Endothelial cell of umbilical vein (primary cell): ENCODE data around the gene RFPL1. TPM values are rescaled to one million over a fixed set of nuclear protein-coding genes. Genes with fewer than 3 reads are reported as not detected.

Source experiments
- BruUV-seq: library from RNA; stranded (reverse); fragments of 400-500 nt; replicated peaks from 2 replicates; lab custom pipeline; 2021; lab: Mats Ljungman, UMichigan
- CTCF ChIA-PET: fragments of 300-600, 350-600 bp; sonication (Branson Sonifier 250); formaldehyde crosslinking; loops from one replicate; lab custom pipeline; 2021; ENCODE audit warnings: antibody characterized with exemption, inconsistent platforms; lab: Charles Lee
- POLR2A ChIA-PET: fragments of 300-600, 350-600 bp; sonication (Branson Sonifier 250); formaldehyde crosslinking; loops from one replicate; lab custom pipeline; 2021; ENCODE audit warnings: antibody characterized with exemption, inconsistent platforms; lab: Charles Lee
- DNase-seq: peaks from one replicate; pipeline ENCODE4 v3.0.0-alpha.2; 2011; ENCODE audit warnings: low read depth, low spot score
- FAIRE-seq: peaks from 2 replicates; lab custom pipeline; 2011; peaks lifted over from hg19 to GRCh38; lab: Jason Lieb, UNC
- H2AFZ ChIP-seq: 2 replicates; pipeline ENCODE4 v1.6.0; 2012; ENCODE audit warnings: low read depth, low read length, control low read depth, inconsistent platforms
- H3K27ac ChIP-seq: 2 replicates; pipeline ENCODE4 v1.5.1; 2011; ENCODE audit warnings: low read depth, mild to moderate bottlenecking, control low read depth, low read length, moderate library complexity; ENCODE audit not compliant: insufficient read depth
- H3K27me3 ChIP-seq, 2 experiments: 2 replicates each; pipeline versions ENCODE4 v1.6.0 to v1.6.1; 2011; ENCODE audit warnings: low read length in 2 of 2, mixed read lengths in 1 of 2; ENCODE audit not compliant: control insufficient read depth in 2 of 2, insufficient read depth in 2 of 2
- H3K36me3 ChIP-seq, 2 experiments: 2 replicates in 1 of 2; 3 replicates in 1 of 2; pipeline ENCODE4 v1.5.1; 2011; ENCODE audit warnings: low read length in 2 of 2, mild to moderate bottlenecking in 1 of 2, moderate library complexity in 1 of 2; ENCODE audit not compliant: control insufficient read depth in 2 of 2, insufficient read depth in 2 of 2; ENCODE audit errors: extremely low read depth in 1 of 2
- H3K4me1 ChIP-seq: 3 replicates; pipeline ENCODE4 v1.5.1; 2011; ENCODE audit warnings: mild to moderate bottlenecking, low read length; ENCODE audit not compliant: control insufficient read depth, insufficient read depth; ENCODE audit errors: extremely low read depth
- H3K4me2 ChIP-seq: 2 replicates; pipeline ENCODE4 v1.6.1; 2011; ENCODE audit warnings: low read length, control low read depth, mixed read lengths; ENCODE audit not compliant: insufficient read depth
- H3K4me3 ChIP-seq, 3 experiments: fragments of 200-600 bp in 1 of 3; sonication (generic), shearing (Covaris generic) in 1 of 3; replicated peaks in 1 of 3; 2 replicates each; pipeline ENCODE4 v1.5.1; 2011 to 2016; ENCODE audit warnings: control low read depth in 3 of 3, low read length in 3 of 3, mild to moderate bottlenecking in 2 of 3, inconsistent platforms in 1 of 3, low read depth in 1 of 3, moderate library complexity in 1 of 3; ENCODE audit not compliant: insufficient read depth in 1 of 3
- H3K79me2 ChIP-seq: 2 replicates; pipeline ENCODE4 v1.6.0; 2012; ENCODE audit warnings: low read length, inconsistent platforms; ENCODE audit not compliant: control insufficient read depth, insufficient read depth
- H3K9ac ChIP-seq: replicated peaks from 2 replicates; pipeline ENCODE3; 2011; ENCODE audit warnings: low read length, control low read depth; ENCODE audit not compliant: insufficient read depth; ENCODE audit errors: extremely low read depth
- H3K9me1 ChIP-seq: replicated peaks from 3 replicates; pipeline ENCODE4 v1.6.0; 2011; ENCODE audit warnings: mild to moderate bottlenecking, low read length; ENCODE audit not compliant: control insufficient read depth, insufficient read depth; ENCODE audit errors: extremely low read depth
- H3K9me3 ChIP-seq: replicated peaks from 2 replicates; pipeline ENCODE4 v1.5.1; 2012; ENCODE audit warnings: low read length, inconsistent platforms; ENCODE audit not compliant: control insufficient read depth, insufficient read depth
- H4K20me1 ChIP-seq: replicated peaks from 2 replicates; pipeline ENCODE3; 2011; ENCODE audit warnings: mild to moderate bottlenecking, low read length; ENCODE audit not compliant: control insufficient read depth, insufficient read depth; ENCODE audit errors: extremely low read depth
- EZH2 ChIP-seq: IDR thresholded peaks from 2 replicates; pipeline ENCODE4 v1.6.1; 2012; ENCODE audit warnings: borderline replicate concordance, low read depth, mild to moderate bottlenecking, moderate library complexity, low read length, inconsistent platforms; ENCODE audit not compliant: severe bottlenecking
- FOS ChIP-seq: IDR thresholded peaks from 2 replicates; pipeline ENCODE4 v1.6.1; 2011; ENCODE audit warnings: mild to moderate bottlenecking, low read length, moderate library complexity, borderline replicate concordance; ENCODE audit not compliant: insufficient read depth
- GATA2 ChIP-seq: IDR thresholded peaks from 2 replicates; pipeline ENCODE4 v1.7.0; 2011; ENCODE audit warnings: low read depth, mild to moderate bottlenecking, moderate library complexity, mixed read lengths, low read length; ENCODE audit not compliant: insufficient read length, insufficient read depth
- JUN ChIP-seq: IDR thresholded peaks from 2 replicates; pipeline ENCODE4 v1.6.1; 2011; ENCODE audit warnings: borderline replicate concordance, low read depth; ENCODE audit not compliant: insufficient read length, insufficient read depth
- MYC ChIP-seq: IDR thresholded peaks from one replicate; pipeline ENCODE4 v1.6.1; 2011; ENCODE audit warnings: mild to moderate bottlenecking, low read depth, low read length
- POLR2A ChIP-seq: IDR thresholded peaks from 2 replicates; pipeline ENCODE4 v1.6.1; 2012; ENCODE audit warnings: low read depth, mild to moderate bottlenecking, control low read depth, low read length
- POLR2AphosphoS5 ChIP-seq: IDR thresholded peaks from 2 replicates; pipeline ENCODE4 v1.6.1; 2012; ENCODE audit warnings: low read depth, mild to moderate bottlenecking, control low read depth, low read length, moderate library complexity; ENCODE audit not compliant: insufficient read depth
- dilution Hi-C: fragments of 300-500 bp; cut with MboI; formaldehyde crosslinking; loops from one replicate; pipeline ENCODE4 v1.15.0; 2019; ENCODE audit warnings: low sequenced_read_pairs; ENCODE audit not compliant: extremely low pct_ligation_motif_present
- intact Hi-C: fragments of 100-400 bp; cut with micrococcal nuclease; formaldehyde crosslinking; loops from one replicate; pipeline ENCODE4 v1.10.0; 2022
- polyA plus RNA-seq, 4 experiments: library from polyadenylated mRNA; depleted of rRNA in 3 of 4; stranded (reverse) in 3 of 4; unstranded in 1 of 4; fragments of >200 nt; gene quantifications; 2 replicates each; pipeline versions ENCODE4 v1.2.1 to v1.2.3, GENCODE V29; 2011 to 2012; ENCODE audit warnings: missing spikeins in 1 of 4
- total RNA-seq: library from RNA; stranded (reverse); gene quantifications from 2 replicates; pipeline ENCODE4 v1.2.3, GENCODE V29; 2021
- TF ChIP-seq, protein P1 (sequence below), 2 donors: IDR thresholded peaks; 1 replicate in 1 of 2; 2 replicates in 1 of 2; pipeline ENCODE4 v1.5.1; 2011; ENCODE audit warnings: low read length in 2 of 2, mild to moderate bottlenecking in 2 of 2, moderate library complexity in 2 of 2, control low read depth in 1 of 2, inconsistent platforms in 1 of 2, low read depth in 1 of 2; ENCODE audit not compliant: insufficient read depth in 1 of 2; ENCODE audit errors: extremely low read depth in 1 of 2
- TF ChIP-seq, protein P2 (sequence below): IDR thresholded peaks from 2 replicates; pipeline ENCODE4 v1.6.1; 2011; ENCODE audit not compliant: insufficient read depth, insufficient read length

RFPL1 gene
- total and polyA plus RNA-seq, 2 donors (not counting 3 experiments of a cell fraction or from before 2014, with no cell fraction given): not detected

- Histone ChIP-seq H3K36me3 (no peaks in the 10 kb centered on the region), H3K9me1 (no peaks in the 10 kb centered on the region), H2AFZ (no peak overlapping the region), H3K9ac (no peak overlapping the region), H3K4me3 (no peak overlapping the region), H3K79me2 (no peaks in the 10 kb centered on the region), H3K9me3 (no peaks in the 10 kb centered on the region), H3K4me1 (no peaks in the 10 kb centered on the region), H4K20me1 (no peaks in the 10 kb centered on the region), H3K27ac (no peak overlapping the region), H3K4me2 (no peak overlapping the region), H3K27me3 (peaks cover 3 to 5% of the 10 kb centered on the region in 2 experiments)
- dilution Hi-C loops: no loop called here
- no peak for TF ChIP-seq EZH2
- TF ChIP-seq FOS: no peak
- TF ChIP-seq, protein P1, sequence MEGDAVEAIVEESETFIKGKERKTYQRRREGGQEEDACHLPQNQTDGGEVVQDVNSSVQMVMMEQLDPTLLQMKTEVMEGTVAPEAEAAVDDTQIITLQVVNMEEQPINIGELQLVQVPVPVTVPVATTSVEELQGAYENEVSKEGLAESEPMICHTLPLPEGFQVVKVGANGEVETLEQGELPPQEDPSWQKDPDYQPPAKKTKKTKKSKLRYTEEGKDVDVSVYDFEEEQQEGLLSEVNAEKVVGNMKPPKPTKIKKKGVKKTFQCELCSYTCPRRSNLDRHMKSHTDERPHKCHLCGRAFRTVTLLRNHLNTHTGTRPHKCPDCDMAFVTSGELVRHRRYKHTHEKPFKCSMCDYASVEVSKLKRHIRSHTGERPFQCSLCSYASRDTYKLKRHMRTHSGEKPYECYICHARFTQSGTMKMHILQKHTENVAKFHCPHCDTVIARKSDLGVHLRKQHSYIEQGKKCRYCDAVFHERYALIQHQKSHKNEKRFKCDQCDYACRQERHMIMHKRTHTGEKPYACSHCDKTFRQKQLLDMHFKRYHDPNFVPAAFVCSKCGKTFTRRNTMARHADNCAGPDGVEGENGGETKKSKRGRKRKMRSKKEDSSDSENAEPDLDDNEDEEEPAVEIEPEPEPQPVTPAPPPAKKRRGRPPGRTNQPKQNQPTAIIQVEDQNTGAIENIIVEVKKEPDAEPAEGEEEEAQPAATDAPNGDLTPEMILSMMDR (IDR thresholded peaks at IDR 0.05; ENCODE audit: extremely low read depth in 1 of 2, insufficient read depth in 1 of 2, low read depth in 1 of 2, low read length in 2 of 2): no peak
- no peak for TF ChIP-seq POLR2A
- TF ChIP-seq, protein P2, sequence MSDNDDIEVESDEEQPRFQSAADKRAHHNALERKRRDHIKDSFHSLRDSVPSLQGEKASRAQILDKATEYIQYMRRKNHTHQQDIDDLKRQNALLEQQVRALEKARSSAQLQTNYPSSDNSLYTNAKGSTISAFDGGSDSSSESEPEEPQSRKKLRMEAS: no peak
- DNase-seq: no peak
- no peak for FAIRE-seq
- BruUV-seq: no TSS peak
- CTCF ChIA-PET: no interaction called here
- POLR2A ChIA-PET: interaction anchor here (0.6 kb wide), 1 partner anchor 301 kb away, joined by 4 read pairs; no protein-coding TSS in a partner anchor
- intact Hi-C loops: no loop called here
Measured at GRCh38 chr22:29463629-29464028, 25.2 kb downstream of the RFPL1 start.

GRCh38 chr22:29464581-29464980 lies 26.2 kb downstream of the RFPL1 start:
- ChIA-PET CTCF (interaction anchor here (1.1 kb wide), 1 partner anchor 89 kb away, joined by 3 read pairs; the partner anchor contains the start of gene THOC5), POLR2A (no interaction called here)
- H3K27ac ChIP-seq: no peak overlapping the region
- H3K79me2 ChIP-seq: no peaks in the 10 kb centered on the region
- FAIRE-seq: no peak
- H3K9me3 ChIP-seq: no peaks in the 10 kb centered on the region
- H3K4me3 ChIP-seq: no peak overlapping the region
- BruUV-seq: no TSS peak
- peaks cover 5 to 8% of the 10 kb centered on the region in 2 experiments for H3K27me3 ChIP-seq
- intact Hi-C loops (no loop called here), dilution Hi-C loops (no loop called here)
- H3K9ac ChIP-seq: no peak overlapping the region
- H2AFZ ChIP-seq: no peak overlapping the region
- DNase-seq: no peak
- H3K9me1 ChIP-seq: no peaks in the 10 kb centered on the region
- H3K4me2 ChIP-seq: no peak overlapping the region
- H3K4me1 ChIP-seq: no peaks in the 10 kb centered on the region
- TF ChIP-seq FOS (no peak), POLR2A (no peak), GATA2 (no peak), MYC (no peak), JUN (no peak), EZH2 (no peak), POLR2AphosphoS5 (no peak)
- TF ChIP-seq, protein P2: no peak
- TF ChIP-seq, protein P1 (IDR thresholded peaks at IDR 0.05; ENCODE audit: extremely low read depth in 1 of 2, insufficient read depth in 1 of 2, low read depth in 1 of 2, low read length in 2 of 2): no peak
- no peaks in the 10 kb centered on the region for H4K20me1 ChIP-seq
- no peaks in the 10 kb centered on the region for H3K36me3 ChIP-seq
